Vagina (tissue), 2 donors: ENCODE data around the gene MIS18A.

Source experiments
- POLR2AphosphoS5 ChIP-seq, 2 donors: sonication (generic); formaldehyde crosslinking; IDR thresholded peaks; one replicate each; pipeline ENCODE4 v1.9.0; 2017; ENCODE audit warnings: antibody characterized with exemption in 2 of 2, mild to moderate bottlenecking in 2 of 2, low read depth in 1 of 2; ENCODE audit not compliant: insufficient read depth in 1 of 2
- TF ChIP-seq, protein P1 (sequence below), 3 experiments: fragments of 450-650 bp in 2 of 3; fragments of 200-600 bp in 1 of 3; sonication (generic) in 1 of 3; IDR thresholded peaks; one replicate each; pipeline ENCODE4 v1.5.1; 2017 to 2019; ENCODE audit warnings: antibody characterized with exemption in 3 of 3, mild to moderate bottlenecking in 2 of 3, moderate library complexity in 2 of 3

DNA sequence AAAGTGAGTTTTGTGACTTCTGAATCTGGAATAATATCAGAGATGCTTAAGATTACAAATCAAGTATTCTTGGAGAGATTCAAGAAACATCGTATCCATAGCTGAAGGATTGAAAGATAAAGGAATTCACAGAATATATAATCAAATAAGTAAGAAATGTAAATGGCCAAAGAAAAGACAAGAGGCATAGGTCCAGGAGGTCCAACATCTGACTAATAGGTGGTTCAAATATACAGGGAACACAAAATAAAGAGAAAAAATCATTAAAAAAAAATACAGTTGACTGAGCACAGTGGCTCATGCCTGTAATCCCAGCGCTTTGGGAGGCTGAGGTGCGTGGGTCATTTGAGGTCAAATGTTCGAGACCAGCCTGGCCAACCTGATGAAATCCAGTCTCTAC is 6.6 kb upstream of the MIS18A start:
- no peak for TF ChIP-seq POLR2AphosphoS5 (IDR thresholded peaks at IDR 0.05; ENCODE audit: insufficient read depth in 1 of 2, low read depth in 1 of 2)
- TF ChIP-seq, protein P1, sequence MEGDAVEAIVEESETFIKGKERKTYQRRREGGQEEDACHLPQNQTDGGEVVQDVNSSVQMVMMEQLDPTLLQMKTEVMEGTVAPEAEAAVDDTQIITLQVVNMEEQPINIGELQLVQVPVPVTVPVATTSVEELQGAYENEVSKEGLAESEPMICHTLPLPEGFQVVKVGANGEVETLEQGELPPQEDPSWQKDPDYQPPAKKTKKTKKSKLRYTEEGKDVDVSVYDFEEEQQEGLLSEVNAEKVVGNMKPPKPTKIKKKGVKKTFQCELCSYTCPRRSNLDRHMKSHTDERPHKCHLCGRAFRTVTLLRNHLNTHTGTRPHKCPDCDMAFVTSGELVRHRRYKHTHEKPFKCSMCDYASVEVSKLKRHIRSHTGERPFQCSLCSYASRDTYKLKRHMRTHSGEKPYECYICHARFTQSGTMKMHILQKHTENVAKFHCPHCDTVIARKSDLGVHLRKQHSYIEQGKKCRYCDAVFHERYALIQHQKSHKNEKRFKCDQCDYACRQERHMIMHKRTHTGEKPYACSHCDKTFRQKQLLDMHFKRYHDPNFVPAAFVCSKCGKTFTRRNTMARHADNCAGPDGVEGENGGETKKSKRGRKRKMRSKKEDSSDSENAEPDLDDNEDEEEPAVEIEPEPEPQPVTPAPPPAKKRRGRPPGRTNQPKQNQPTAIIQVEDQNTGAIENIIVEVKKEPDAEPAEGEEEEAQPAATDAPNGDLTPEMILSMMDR (IDR thresholded peaks at IDR 0.05) = no peak
